Heart left ventricle (tissue), 16 donors: ENCODE data around the gene ETV4. TPM values are rescaled to one million over a fixed set of nuclear protein-coding genes. Genes with fewer than 3 reads are reported as not detected.

Experiments used
- ATAC-seq, 4 donors: fragments of 200-7000 bp; cut with Tn5 transposase; one replicate each; pipeline ENCODE4 v1.9.1; 2020 to 2022; ENCODE audit warnings: moderate library complexity in 4 of 4, mild to moderate bottlenecking in 3 of 4, moderate number of reproducible peaks in 1 of 4
- DNase-seq, 5 donors: peaks; one replicate each; pipeline ENCODE4 v3.0.0-alpha.2; 2020
- H3K27ac ChIP-seq, 12 donors: fragments of 200-600 bp; sonication (generic) in 4 of 12; one replicate each; pipeline versions ENCODE4 v1.5.0 to v1.8.0; 2016 to 2022; ENCODE audit warnings: mild to moderate bottlenecking in 2 of 12
- H3K27me3 ChIP-seq, 9 donors: fragments of 200-600 bp; sonication (generic) in 2 of 9; one replicate each; pipeline versions ENCODE4 v1.5.1 to v1.8.0; 2016 to 2022; ENCODE audit warnings: mild to moderate bottlenecking in 3 of 9
- H3K36me3 ChIP-seq, 9 donors: fragments of 200-600 bp; sonication (generic) in 2 of 9; one replicate each; pipeline versions ENCODE4 v1.5.0 to v1.8.0; 2018 to 2022; ENCODE audit warnings: mild to moderate bottlenecking in 2 of 9
- H3K4me1 ChIP-seq, 12 donors: fragments of 200-600 bp; sonication (generic) in 4 of 12; one replicate each; pipeline versions ENCODE4 v1.5.0 to v1.8.0; 2016 to 2022; ENCODE audit warnings: mild to moderate bottlenecking in 3 of 12
- H3K4me3 ChIP-seq, 12 donors: fragments of 200-600 bp; sonication (generic) in 4 of 12; one replicate each; pipeline versions ENCODE4 v1.5.0 to v1.8.0; 2017 to 2022; ENCODE audit warnings: mild to moderate bottlenecking in 9 of 12, moderate library complexity in 4 of 12
- H3K9me3 ChIP-seq, 12 donors: fragments of 200-600 bp; sonication (generic) in 4 of 12; one replicate each; pipeline versions ENCODE4 v1.5.0 to v1.8.0; 2016 to 2022; ENCODE audit warnings: mild to moderate bottlenecking in 1 of 12
- POLR2A ChIP-seq, 2 donors: fragments of 450-650 bp; IDR thresholded peaks; one replicate each; pipeline ENCODE4 v1.6.1; 2017; ENCODE audit warnings: antibody characterized with exemption in 2 of 2, mild to moderate bottlenecking in 2 of 2, moderate library complexity in 2 of 2
- WGBS, 4 donors: extraction: QIAGEN DNeasy Blood & Tissue Kit in 2 of 4; methylation state at CpG; one replicate each; pipeline versions ENCODE4 v1.1.5 to v1.1.7; 2013 to 2018; 5-methylcytosine and 5-hydroxymethylcytosine counted together
- intact Hi-C, 10 donors: fragments of 100-400 bp; cut with DNase I; formaldehyde crosslinking; loops; one replicate each; pipeline versions ENCODE4 v1.11.1 to v1.14.2; 2022
- polyA plus RNA-seq, 2 donors: library from polyadenylated mRNA; stranded (reverse); fragments of 200-250 nt; gene quantifications; one replicate each; pipeline ENCODE4 v1.2.3, GENCODE V29; 2013
- total RNA-seq, 9 donors: library from RNA; depleted of rRNA in 2 of 9; stranded (reverse); fragments of >200 nt in 2 of 9; fragmentation: NEBNext Ultra II Directional in 3 of 9; extraction: Animal tissue kit (Norgen Biotek cat#: 25700) in 3 of 9; gene quantifications; one replicate each; pipeline versions ENCODE4 v1.1.0 to v1.2.4, GENCODE V29; 2016 to 2023
- TF ChIP-seq, protein P1 (sequence below), 12 donors: fragments of 200-600 bp; sonication (generic) in 4 of 12; IDR thresholded peaks; one replicate each; pipeline versions ENCODE4 v1.5.0 to v1.8.0; 2018 to 2022; ENCODE audit warnings: antibody characterized with exemption in 12 of 12, mild to moderate bottlenecking in 5 of 12
- donor health status: ischemic (EF 13 %, LVEDD 7.1; RV severe dilation, severe dysfunction).
- donor health status: healthy with polysubstance abuse.
- donor health status: DM: no; HTN: yes; CAD: no.
- donor health status: DM: no; HTN: no; CAD: no.
- donor health status: ischemic (EF 25% LVEDD 6.9; RV normal size, moderate dysfunction).
- donor health status: ischemic (EF 25% LVEDD 5.7; RV mildly dilated, moderate dysfunction).
- donor health status: healthy.
- donor health status: DM: yes; HTN: yes; CAD: no.
- donor health status: ischemic (EF 35%, LVEDD 5.7; RV mildly dilated, moderate dysfunction).
- donor health status: nonischemic (EF 11% LVEDD 7.7; RV severe dilation, severe dysfunction).
- donor health status: DM: yes; HTN: yes; CAD: no.
- donor health status: PGD.
- donor health status: ischemic (EF 29% LVEDD 5.4; RV normal size, mild dysfunction).
- donor health status: nonischemic (EF 23%, LVEDD 6.1; RV moderate dilation, normal function).

Gene ETV4
- total and polyA plus RNA-seq, 11 donors, result 0.30 to 1.7 (median 0.74) TPM

DNA sequence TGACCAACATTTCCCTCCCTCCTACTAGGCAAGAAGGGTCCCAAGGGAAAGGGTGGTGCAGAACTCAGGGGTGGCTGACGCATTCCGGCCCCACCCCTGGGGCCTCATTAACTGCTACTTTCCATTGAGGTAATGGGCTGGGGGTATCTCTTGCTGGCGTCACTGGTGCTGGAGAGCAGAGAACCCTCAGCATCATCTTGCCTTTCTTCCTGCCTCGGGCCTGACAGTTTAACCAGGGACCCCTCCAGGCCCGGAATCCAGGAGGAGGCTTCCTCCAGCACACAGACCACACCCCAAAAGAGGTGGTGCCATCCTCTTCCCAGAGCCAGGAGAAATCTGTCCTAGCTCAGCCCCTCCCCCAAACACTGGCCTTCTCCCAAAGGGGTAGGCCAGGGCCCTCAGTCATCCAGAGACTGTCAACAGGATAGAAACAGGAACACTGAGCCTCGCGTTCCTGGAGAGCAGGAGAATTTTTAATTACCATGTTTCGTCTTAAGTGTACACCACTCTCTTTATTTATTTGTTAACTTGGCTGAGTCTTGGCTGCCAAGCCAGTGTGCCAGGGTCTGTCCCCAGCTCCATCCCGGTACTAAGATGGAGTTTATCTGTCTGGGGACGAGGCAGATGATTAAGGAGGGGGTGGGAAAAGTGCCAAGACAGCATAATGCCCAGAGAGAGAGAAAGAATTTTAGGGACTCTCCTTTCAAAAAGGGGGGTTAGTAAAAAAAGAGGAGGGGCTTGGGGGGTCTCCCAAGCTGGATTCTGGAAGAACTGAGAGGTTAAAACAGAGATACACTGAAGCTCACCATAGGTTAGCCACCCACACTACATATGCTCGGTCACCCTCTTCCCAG lies 5.1 kb downstream of the ETV4 start:
- ATAC-seq (peak in 2 of 4 donors; percentile 29 to 51), DNase-seq (peak in 2 of 5 donors; percentile 21 to 55)
- intact Hi-C loops, result no loop called here
- H3K27ac ChIP-seq, result no peak overlapping the region
- H3K4me3 ChIP-seq, result no peak overlapping the region
- H3K36me3 ChIP-seq, result no peaks in the 10 kb centered on the region
- 46 to 62% (median 51%) methylated on average over 9 to 11 of the region's 11 CpGs for WGBS, 4 donors
- H3K9me3 ChIP-seq, result no peaks in the 10 kb centered on the region
- H3K27me3 ChIP-seq, result peaks cover 0 to 22% (median 0%) of the 10 kb centered on the region in 9 donors
- peaks cover 0 to 20% (median 8%) of the 10 kb centered on the region in 12 donors for H3K4me1 ChIP-seq
- no peak for TF ChIP-seq POLR2A (IDR thresholded peaks at IDR 0.05)
- TF ChIP-seq, protein P1, sequence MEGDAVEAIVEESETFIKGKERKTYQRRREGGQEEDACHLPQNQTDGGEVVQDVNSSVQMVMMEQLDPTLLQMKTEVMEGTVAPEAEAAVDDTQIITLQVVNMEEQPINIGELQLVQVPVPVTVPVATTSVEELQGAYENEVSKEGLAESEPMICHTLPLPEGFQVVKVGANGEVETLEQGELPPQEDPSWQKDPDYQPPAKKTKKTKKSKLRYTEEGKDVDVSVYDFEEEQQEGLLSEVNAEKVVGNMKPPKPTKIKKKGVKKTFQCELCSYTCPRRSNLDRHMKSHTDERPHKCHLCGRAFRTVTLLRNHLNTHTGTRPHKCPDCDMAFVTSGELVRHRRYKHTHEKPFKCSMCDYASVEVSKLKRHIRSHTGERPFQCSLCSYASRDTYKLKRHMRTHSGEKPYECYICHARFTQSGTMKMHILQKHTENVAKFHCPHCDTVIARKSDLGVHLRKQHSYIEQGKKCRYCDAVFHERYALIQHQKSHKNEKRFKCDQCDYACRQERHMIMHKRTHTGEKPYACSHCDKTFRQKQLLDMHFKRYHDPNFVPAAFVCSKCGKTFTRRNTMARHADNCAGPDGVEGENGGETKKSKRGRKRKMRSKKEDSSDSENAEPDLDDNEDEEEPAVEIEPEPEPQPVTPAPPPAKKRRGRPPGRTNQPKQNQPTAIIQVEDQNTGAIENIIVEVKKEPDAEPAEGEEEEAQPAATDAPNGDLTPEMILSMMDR (IDR thresholded peaks at IDR 0.05), result no peak

DNA sequence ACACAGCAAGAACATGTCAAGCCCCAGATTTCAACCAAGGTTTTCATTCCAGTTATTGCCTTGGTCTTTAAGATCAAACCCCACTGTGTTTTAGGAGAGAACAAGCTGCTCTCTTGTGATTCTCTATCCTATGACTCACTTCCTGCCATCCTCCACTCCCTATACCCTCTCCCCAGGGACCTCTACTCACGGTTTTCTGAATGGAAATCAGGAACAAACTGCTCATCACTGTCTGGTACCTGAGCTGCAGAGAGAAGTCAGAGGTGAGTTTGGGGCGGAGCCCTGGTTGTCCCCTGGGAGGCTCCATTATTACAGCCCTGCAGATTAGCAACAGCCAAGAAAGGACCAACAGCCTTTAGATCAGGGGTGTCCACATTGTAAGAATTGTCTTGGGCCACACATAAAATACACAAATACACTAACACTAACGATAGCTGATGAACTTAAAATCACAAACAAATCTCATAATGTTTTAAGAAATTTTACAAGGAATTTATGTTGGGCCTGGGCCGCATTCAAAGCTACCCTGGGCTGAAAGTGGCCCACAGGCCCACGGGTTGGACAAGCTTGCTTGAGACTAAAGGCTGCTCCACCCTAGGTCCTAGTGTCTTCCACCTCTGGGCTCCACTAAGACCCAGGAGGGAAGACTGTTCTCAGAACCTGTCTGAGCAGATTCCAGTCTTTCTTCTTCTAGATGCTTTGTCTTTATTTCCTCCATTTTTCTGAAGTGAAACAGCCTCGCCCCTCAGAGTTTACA lies 9.7 kb downstream of the ETV4 start:
- H3K36me3 ChIP-seq, result no peaks in the 10 kb centered on the region
- H3K9me3 ChIP-seq, result no peaks in the 10 kb centered on the region
- DNase-seq (no peak), ATAC-seq (peak in 1 of 4 donors; percentile 44)
- no peak for TF ChIP-seq POLR2A (IDR thresholded peaks at IDR 0.05)
- TF ChIP-seq, protein P1 (IDR thresholded peaks at IDR 0.05), result no peak
- H3K27ac ChIP-seq, result no peak overlapping the region
- no peak overlapping the region for H3K4me3 ChIP-seq
- intact Hi-C loops, result no loop called here
- no peaks in the 10 kb centered on the region for H3K27me3 ChIP-seq
- H3K4me1 ChIP-seq, result peaks cover 0 to 13% (median 7%) of the 10 kb centered on the region in 12 donors
- WGBS, 4 donors, result 63 to 77% (median 75%) methylated on average over 6 of the region's 6 CpGs

DNA sequence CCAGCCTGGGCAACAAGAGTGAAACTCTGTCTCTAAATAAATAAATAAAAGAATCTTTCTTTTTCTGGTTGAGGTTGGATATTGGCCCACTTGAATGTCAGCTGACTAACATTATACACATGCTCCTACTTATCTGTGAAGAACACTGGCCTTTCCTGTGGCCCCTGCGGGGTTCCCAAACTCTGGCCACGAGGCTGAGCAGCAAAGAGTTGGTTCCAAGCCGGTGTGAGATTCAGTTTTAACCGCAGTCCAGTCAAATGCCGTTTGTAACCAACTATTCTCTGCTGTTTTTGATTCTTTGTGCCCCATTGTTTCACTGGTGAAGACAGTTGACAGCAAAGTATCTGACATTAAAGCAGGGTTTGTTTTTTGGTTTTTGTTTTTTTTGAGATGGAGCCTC lies 11.2 kb downstream of the ETV4 start:
- ATAC-seq (no peak), DNase-seq (no peak)
- TF ChIP-seq, protein P1 (IDR thresholded peaks at IDR 0.05), result no peak
- TF ChIP-seq POLR2A (IDR thresholded peaks at IDR 0.05), result no peak
- H3K4me3 ChIP-seq, result no peak overlapping the region
- no peaks in the 10 kb centered on the region for H3K27me3 ChIP-seq
- no peaks in the 10 kb centered on the region for H3K36me3 ChIP-seq
- H3K9me3 ChIP-seq, result no peaks in the 10 kb centered on the region
- H3K4me1 ChIP-seq, result peaks cover 3 to 26% (median 17%) of the 10 kb centered on the region in 12 donors
- WGBS, 4 donors, result 75 to 92% (median 85%) methylated on average over 5 of the region's 5 CpGs
- no peak overlapping the region for H3K27ac ChIP-seq
- intact Hi-C loops, result no loop called here

DNA sequence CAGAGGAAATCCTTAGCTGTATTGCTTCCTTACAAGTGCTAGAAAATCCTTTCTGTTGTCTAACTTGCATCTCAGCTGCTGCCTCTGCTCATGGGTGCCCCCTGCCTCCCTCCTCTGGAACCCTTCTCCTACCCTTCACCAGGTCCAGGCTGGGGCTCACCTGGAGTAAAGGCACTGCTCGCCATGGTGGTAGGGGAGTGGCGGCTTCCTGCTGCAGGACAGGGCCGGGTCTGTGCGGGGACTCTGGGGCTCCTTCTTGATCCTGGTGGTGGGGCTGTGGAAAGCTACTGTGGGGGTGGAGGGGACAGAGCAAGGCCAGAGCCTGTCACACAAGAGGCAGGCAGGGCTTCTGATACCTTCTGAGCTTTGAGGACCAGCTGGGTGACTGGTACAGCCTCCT lies 12.4 kb downstream of the ETV4 start:
- H3K27me3 ChIP-seq, result no peaks in the 10 kb centered on the region
- no peak overlapping the region for H3K27ac ChIP-seq
- 93 to 95% (median 94%) methylated on average over 3 to 4 of the region's 4 CpGs; no CpG with 5 or more reads in 1 of the 4 donors for WGBS, 4 donors
- DNase-seq, result no peak
- intact Hi-C loops, result no loop called here
- peaks cover 4 to 32% (median 24%) of the 10 kb centered on the region in 12 donors for H3K4me1 ChIP-seq
- no peak for ATAC-seq
- no peak overlapping the region for H3K4me3 ChIP-seq
- no peaks in the 10 kb centered on the region for H3K36me3 ChIP-seq
- TF ChIP-seq, protein P1 (IDR thresholded peaks at IDR 0.05), result no peak
- TF ChIP-seq POLR2A (IDR thresholded peaks at IDR 0.05), result no peak
- no peaks in the 10 kb centered on the region for H3K9me3 ChIP-seq
